Upper lobe of right lung (tissue), 1 donor: ENCODE measurements around the gene TUBGCP5. TPM values are rescaled to one million over a fixed set of nuclear protein-coding genes. Genes with fewer than 3 reads are reported as not detected.

ENCODE experiments used
- ATAC-seq: fragments of 200-7000 bp; cut with Tn5 transposase; one replicate; pipeline ENCODE4 v1.9.1; 2020; ENCODE audit warnings: mild to moderate bottlenecking, moderate library complexity
- DNase-seq: peaks from one replicate; pipeline ENCODE4 v3.0.0-alpha.2; 2020
- H3K27ac ChIP-seq: fragments of 200-600 bp; one replicate; pipeline ENCODE4 v1.8.0; 2022
- H3K27me3 ChIP-seq: fragments of 200-600 bp; one replicate; pipeline ENCODE4 v1.8.0; 2022; ENCODE audit warnings: mild to moderate bottlenecking
- H3K36me3 ChIP-seq: fragments of 200-600 bp; one replicate; pipeline ENCODE4 v1.8.0; 2022
- H3K4me1 ChIP-seq: fragments of 200-600 bp; one replicate; pipeline ENCODE4 v1.8.0; 2022
- H3K4me3 ChIP-seq: fragments of 200-600 bp; one replicate; pipeline ENCODE4 v1.8.0; 2022; ENCODE audit warnings: mild to moderate bottlenecking
- H3K9me3 ChIP-seq: fragments of 200-600 bp; one replicate; pipeline ENCODE4 v1.8.0; 2022
- CTCF ChIP-seq: fragments of 200-600 bp; IDR thresholded peaks from one replicate; pipeline ENCODE4 v1.8.0; 2022; ENCODE audit warnings: antibody characterized with exemption
- intact Hi-C: fragments of 100-400 bp; cut with DNase I; formaldehyde crosslinking; loops from one replicate; pipeline ENCODE4 v1.11.0; 2022
- total RNA-seq: library from RNA; stranded (reverse); fragmentation: NEBNext Ultra II Directional; extraction: Animal tissue kit (Norgen Biotek cat#: 25700); gene quantifications from one replicate; pipeline ENCODE4 v1.2.1, GENCODE V29; 2021
- donor health status: DM: no; HTN: yes; CAD: no; lungs with severe emphysema.

TUBGCP5 gene
- total RNA-seq, 1 donor from 2014 or later: 19.2 TPM

- Histone ChIP-seq H3K4me1 (peaks cover 76% of the 10 kb centered on the region), H3K27me3 (no peaks in the 10 kb centered on the region), H3K36me3 (no peaks in the 10 kb centered on the region), H3K9me3 (no peaks in the 10 kb centered on the region), H3K4me3 (no peak overlapping the region), H3K27ac (no peak overlapping the region)
- TF ChIP-seq CTCF: no peak
- DNase-seq (no peak), ATAC-seq (no peak)
- intact Hi-C loops: no loop called here
Measured at GRCh38 chr15:22958487-22959280, 80.7 kb downstream of the TUBGCP5 start.

- peaks cover 70% of the 10 kb centered on the region for H3K4me1 ChIP-seq
- H3K36me3 ChIP-seq: no peaks in the 10 kb centered on the region
- no peak overlapping the region for H3K4me3 ChIP-seq
- DNase-seq (no peak), ATAC-seq (peak; percentile 56)
- H3K27me3 ChIP-seq: no peaks in the 10 kb centered on the region
- intact Hi-C loops: no loop called here
- TF ChIP-seq CTCF: no peak
- no peak overlapping the region for H3K27ac ChIP-seq
- H3K9me3 ChIP-seq: no peaks in the 10 kb centered on the region
Measured at GRCh38 chr15:22956978-22957260, 82.5 kb downstream of the TUBGCP5 start.

- TF ChIP-seq CTCF: no peak
- Histone ChIP-seq H3K27ac (no peak overlapping the region), H3K27me3 (no peaks in the 10 kb centered on the region), H3K9me3 (no peaks in the 10 kb centered on the region), H3K36me3 (no peaks in the 10 kb centered on the region), H3K4me1 (peaks cover 69% of the 10 kb centered on the region), H3K4me3 (no peak overlapping the region)
- ATAC-seq (peak; percentile 5), DNase-seq (no peak)
- intact Hi-C loops: no loop called here
Measured at GRCh38 chr15:22956257-22956977, 83.0 kb downstream of the TUBGCP5 start.

GRCh38 chr15:22955544-22956119 is 83.7 kb downstream of the TUBGCP5 start:
- Histone ChIP-seq H3K27me3 (no peaks in the 10 kb centered on the region), H3K9me3 (no peaks in the 10 kb centered on the region), H3K27ac (no peak overlapping the region), H3K4me1 (peaks cover 69% of the 10 kb centered on the region), H3K36me3 (no peaks in the 10 kb centered on the region), H3K4me3 (no peak overlapping the region)
- DNase-seq: no peak
- intact Hi-C loops: no loop called here
- ATAC-seq: peak; percentile 23
- TF ChIP-seq CTCF: no peak

- intact Hi-C loops: no loop called here
- Histone ChIP-seq H3K4me3 (no peak overlapping the region), H3K4me1 (peaks cover 69% of the 10 kb centered on the region), H3K36me3 (no peaks in the 10 kb centered on the region), H3K27me3 (no peaks in the 10 kb centered on the region), H3K9me3 (no peaks in the 10 kb centered on the region), H3K27ac (no peak overlapping the region)
- no peak for DNase-seq
- no peak for TF ChIP-seq CTCF
- no peak for ATAC-seq
Measured at GRCh38 chr15:22954798-22955543, 84.4 kb downstream of the TUBGCP5 start.
